Testis (tissue), 3 donors: ENCODE results near the gene ARL5C. TPM values are rescaled to one million over a fixed set of nuclear protein-coding genes. Genes with fewer than 3 reads are reported as not detected.
"Not testable (repeated sequence)": the region's sequence is repeated elsewhere in the genome, so short reads cannot be mapped to it uniquely, and the experiment has no call there.

Experiments
- DNase-seq: peaks from one replicate; pipeline ENCODE4 v3.0.0-alpha.2; 2019
- H3K27ac ChIP-seq, 2 donors: fragments of 200-600 bp; sonication (generic); one replicate each; pipeline ENCODE4 v1.5.1; 2019
- H3K27me3 ChIP-seq: fragments of 200-600 bp; sonication (generic); one replicate; pipeline ENCODE4 v1.5.1; 2019
- H3K36me3 ChIP-seq: fragments of 200-600 bp; sonication (generic); one replicate; pipeline ENCODE4 v1.5.1; 2017; ENCODE audit warnings: low read depth; ENCODE audit errors: missing control alignments
- H3K4me1 ChIP-seq: fragments of 200-600 bp; sonication (generic); one replicate; pipeline ENCODE4 v1.5.1; 2019
- H3K4me3 ChIP-seq, 2 donors: fragments of 200-600 bp; sonication (generic); one replicate each; pipeline ENCODE4 v1.5.1; 2017 to 2019
- H3K9me3 ChIP-seq: fragments of 200-600 bp; sonication (generic); one replicate; pipeline ENCODE4 v1.5.1; 2017
- CTCF ChIP-seq, 3 experiments: fragments of 450-650 bp in 2 of 3; fragments of 200-600 bp in 1 of 3; sonication (generic) in 1 of 3; IDR thresholded peaks; one replicate each; pipeline ENCODE4 v1.5.1; 2016 to 2019; ENCODE audit warnings: antibody characterized with exemption in 3 of 3, mild to moderate bottlenecking in 2 of 3, moderate library complexity in 1 of 3
- POLR2A ChIP-seq: fragments of 450-650 bp; IDR thresholded peaks from one replicate; pipeline ENCODE4 v1.6.1; 2017; ENCODE audit warnings: antibody characterized with exemption, mild to moderate bottlenecking, moderate library complexity
- WGBS, 2 donors: methylation state at CpG; one replicate each; pipeline ENCODE4 v1.1.5; 2018; 5-methylcytosine and 5-hydroxymethylcytosine counted together
- intact Hi-C: fragments of 100-400 bp; cut with DNase I; formaldehyde crosslinking; loops from one replicate; pipeline ENCODE4 v1.15.1; 2023; ENCODE audit warnings: low total_unique reads
- polyA plus RNA-seq: library from polyadenylated mRNA; stranded (reverse); fragments of 350-450 nt; fragmentation: Illumina TruSeq; extraction: RNeasy Lipid Tissue Mini Kit (QIAGEN cat#74804); gene quantifications from one replicate; pipeline ENCODE4 v1.2.3, GENCODE V29; 2014; ENCODE audit warnings: low read depth, low replicate concordance; ENCODE audit not compliant: insufficient read depth
- total RNA-seq, 2 donors: library from RNA; depleted of rRNA; stranded (reverse); fragments of >200 nt; gene quantifications; one replicate each; pipeline ENCODE4 v1.2.3, GENCODE V29; 2016

Gene ARL5C
- total and polyA plus RNA-seq, 3 donors from 2014 or later: not detected

DNA sequence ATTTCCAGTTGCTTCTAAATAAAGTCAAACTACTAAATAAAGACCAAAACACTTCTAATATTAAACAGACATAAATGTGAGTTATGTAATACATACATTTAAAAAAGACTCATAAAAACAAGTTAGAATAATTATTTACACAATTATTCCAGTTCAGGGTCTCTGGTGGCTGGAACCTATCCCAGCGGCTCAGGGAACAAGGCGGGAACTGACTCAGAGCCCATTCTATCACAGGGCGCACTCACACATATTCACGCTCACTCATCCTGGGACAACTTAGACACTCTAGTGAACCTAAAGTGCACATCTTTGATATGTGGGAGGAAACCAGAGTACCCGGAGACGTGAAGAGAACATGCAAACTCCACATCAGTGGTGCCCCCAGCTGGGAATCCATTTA lies 39.5 kb downstream of the ARL5C start:
- Histone ChIP-seq H3K27me3 (no peaks in the 10 kb centered on the region), H3K4me3 (no peak overlapping the region), H3K9me3 (no peaks in the 10 kb centered on the region), H3K27ac (no peak overlapping the region), H3K4me1 (no peaks in the 10 kb centered on the region), H3K36me3 (no peaks in the 10 kb centered on the region)
- TF ChIP-seq CTCF (IDR thresholded peaks at IDR 0.05): no peak
- no peak for TF ChIP-seq POLR2A
- no peak for DNase-seq
- intact Hi-C loops: no loop called here
- 59 to 68% methylated on average over 6 of the region's 6 CpGs for WGBS, 2 donors

DNA sequence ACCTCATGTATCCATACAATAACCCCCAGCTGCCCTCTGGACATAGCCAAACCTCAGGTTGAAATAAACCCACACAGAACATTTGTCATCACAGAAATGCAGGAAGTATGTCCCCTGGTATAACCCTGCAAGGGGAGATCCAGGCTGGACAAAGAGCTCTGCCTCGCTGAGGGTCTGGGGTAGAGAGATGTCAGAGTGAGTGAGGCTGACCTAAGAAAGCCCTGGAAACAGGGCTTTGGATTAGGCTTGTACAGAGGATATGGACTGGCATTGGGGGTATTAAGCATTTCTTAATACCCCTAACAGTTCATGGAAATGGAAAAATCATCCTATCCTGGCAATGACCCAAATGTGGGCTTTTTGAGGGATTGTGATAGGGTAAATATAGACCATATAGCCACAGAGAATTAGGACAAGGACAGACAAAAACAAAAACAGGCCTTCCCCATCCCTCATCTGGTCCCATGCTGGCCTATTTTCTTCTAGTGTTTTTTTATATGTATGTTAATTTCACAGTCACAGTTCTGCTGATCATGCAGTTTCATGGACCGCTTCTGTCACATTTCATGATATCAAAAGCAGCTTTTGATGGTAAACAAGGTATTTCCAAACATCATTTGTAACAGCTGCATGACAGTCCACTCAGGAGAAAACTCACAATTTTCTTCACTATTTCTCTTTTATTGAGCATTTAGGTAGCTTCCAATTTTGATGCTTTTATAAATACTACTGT lies 40.7 kb downstream of the ARL5C start:
- DNase-seq: no peak
- no peaks in the 10 kb centered on the region for H3K27me3 ChIP-seq
- intact Hi-C loops: no loop called here
- no peaks in the 10 kb centered on the region for H3K9me3 ChIP-seq
- TF ChIP-seq POLR2A: no peak
- no peak for TF ChIP-seq CTCF (IDR thresholded peaks at IDR 0.05)
- H3K36me3 ChIP-seq: no peaks in the 10 kb centered on the region
- H3K4me1 ChIP-seq: no peaks in the 10 kb centered on the region
- no peak overlapping the region for H3K4me3 ChIP-seq
- no peak overlapping the region for H3K27ac ChIP-seq
- 94 to 96% methylated on average over 2 of the region's 2 CpGs for WGBS, 2 donors

DNA sequence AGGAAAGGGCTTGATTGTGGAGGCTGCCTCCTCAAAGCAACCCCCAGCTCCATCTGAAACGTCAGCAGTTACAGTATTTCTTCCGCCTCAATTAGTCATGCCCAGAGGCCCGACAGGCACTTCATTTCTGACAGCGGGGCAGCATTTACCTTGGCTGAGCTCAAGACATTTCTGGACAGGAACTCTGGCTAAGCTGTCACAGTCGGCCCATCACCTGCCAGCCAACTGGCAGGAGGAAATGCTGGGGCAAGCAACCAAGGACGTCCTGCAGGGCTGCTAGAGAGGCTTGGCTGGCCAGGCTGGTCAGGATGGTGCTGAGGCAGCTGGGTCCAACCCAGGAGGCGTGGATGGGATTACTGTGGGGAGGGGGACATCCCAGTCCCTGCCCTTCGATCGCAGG lies 42.3 kb downstream of the ARL5C start:
- Histone ChIP-seq H3K27ac (no peak overlapping the region), H3K4me3 (no peak overlapping the region), H3K9me3 (no peaks in the 10 kb centered on the region), H3K27me3 (no peaks in the 10 kb centered on the region), H3K4me1 (no peaks in the 10 kb centered on the region), H3K36me3 (no peaks in the 10 kb centered on the region)
- TF ChIP-seq CTCF (IDR thresholded peaks at IDR 0.05): no peak
- no peak for TF ChIP-seq POLR2A
- 87 to 89% methylated on average over 6 to 9 of the region's 9 CpGs for WGBS, 2 donors
- DNase-seq: no peak
- intact Hi-C loops: no loop called here

DNA sequence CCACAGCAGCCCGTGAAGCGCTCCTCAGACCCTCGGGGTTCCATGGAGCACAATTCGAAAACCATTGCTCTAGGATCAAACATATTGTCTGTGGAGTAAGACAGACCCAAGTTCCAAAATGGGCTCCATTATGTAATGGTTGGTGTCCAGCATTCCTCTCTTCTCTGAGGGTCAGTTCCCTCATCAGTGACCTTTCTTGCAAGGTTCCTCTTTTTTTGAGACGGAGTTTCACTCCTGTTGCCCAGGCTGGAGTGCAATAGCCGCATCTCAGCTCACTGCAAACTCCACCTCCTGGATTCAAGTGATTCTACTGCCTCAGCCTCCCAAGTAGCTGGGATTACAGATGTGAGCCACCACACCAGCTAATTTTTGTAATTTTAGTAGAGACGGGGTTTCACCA lies 43.0 kb downstream of the ARL5C start:
- Histone ChIP-seq H3K4me3 (no peak overlapping the region), H3K27me3 (no peaks in the 10 kb centered on the region), H3K36me3 (no peaks in the 10 kb centered on the region), H3K9me3 (no peaks in the 10 kb centered on the region), H3K27ac (no peak overlapping the region), H3K4me1 (no peaks in the 10 kb centered on the region)
- WGBS, 2 donors: 87 to 92% methylated on average over 7 of the region's 7 CpGs
- intact Hi-C loops: no loop called here
- DNase-seq: no peak
- TF ChIP-seq POLR2A (no peak), CTCF (IDR thresholded peaks at IDR 0.05) (no peak)

DNA sequence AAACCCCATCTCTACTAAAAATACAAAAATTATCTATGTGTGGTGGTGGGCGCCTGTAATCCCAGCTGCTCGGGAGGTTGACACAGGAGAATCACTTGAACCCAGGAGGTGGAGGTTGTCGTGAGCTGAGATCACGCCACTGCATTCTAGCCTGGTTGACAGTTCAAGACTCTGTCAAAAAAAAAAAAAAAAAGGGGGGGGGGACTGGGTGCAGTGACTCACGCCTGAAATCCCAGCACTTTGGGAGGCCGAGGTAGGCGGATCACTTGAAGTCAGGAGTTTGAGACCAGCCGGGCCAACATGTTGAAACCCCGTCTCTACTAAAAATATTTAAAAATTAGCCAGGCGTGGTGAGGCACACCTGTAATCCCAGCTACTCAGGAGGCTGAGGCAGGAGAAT lies 44.0 kb downstream of the ARL5C start:
- H3K4me3 ChIP-seq, intact Hi-C loops, H3K9me3 ChIP-seq, H3K27me3 ChIP-seq, H3K4me1 ChIP-seq, H3K36me3 ChIP-seq, DNase-seq, H3K27ac ChIP-seq: not testable (repeated sequence)
- 91 to 96% methylated on average over 10 of the region's 10 CpGs for WGBS, 2 donors
